ENCODE results near the gene PSMD10.

PSMD10 gene

GRCh38 chrX:108068121-108068520, 23.2 kb downstream of the PSMD10 start:
- TF ChIP-seq CTCF (IDR thresholded peaks at IDR 0.05; ENCODE audit: poor library complexity, severe bottlenecking): no peak
- DNase-seq (ENCODE audit: low spot score) (no peak), ATAC-seq (ENCODE audit: low read depth) (no peak)
- Histone ChIP-seq H3K9me3 (ENCODE audit: severe bottlenecking) (no peaks in the 10 kb centered on the region), H3K4me1 (ENCODE audit: insufficient read depth, poor library complexity, severe bottlenecking) (peaks cover 6% of the 10 kb centered on the region), H3K27me3 (ENCODE audit: insufficient read depth, poor library complexity, severe bottlenecking) (no peaks in the 10 kb centered on the region), H3K27ac (ENCODE audit: poor library complexity, severe bottlenecking) (no peak overlapping the region), H3K36me3 (ENCODE audit: low read depth) (no peaks in the 10 kb centered on the region), H3K4me3 (ENCODE audit: severe bottlenecking) (no peak overlapping the region)

GRCh38 chrX:108064613-108065012, 26.7 kb downstream of the PSMD10 start:
- H3K27ac ChIP-seq (ENCODE audit: poor library complexity, severe bottlenecking): no peak overlapping the region
- no peaks in the 10 kb centered on the region for H3K4me1 ChIP-seq (ENCODE audit: insufficient read depth, poor library complexity, severe bottlenecking)
- no peaks in the 10 kb centered on the region for H3K36me3 ChIP-seq (ENCODE audit: low read depth)
- no peak for DNase-seq (ENCODE audit: low spot score)
- no peaks in the 10 kb centered on the region for H3K27me3 ChIP-seq (ENCODE audit: insufficient read depth, poor library complexity, severe bottlenecking)
- no peak for ATAC-seq (ENCODE audit: low read depth)
- no peaks in the 10 kb centered on the region for H3K9me3 ChIP-seq (ENCODE audit: severe bottlenecking)
- no peak overlapping the region for H3K4me3 ChIP-seq (ENCODE audit: severe bottlenecking)
- no peak for TF ChIP-seq CTCF (IDR thresholded peaks at IDR 0.05; ENCODE audit: poor library complexity, severe bottlenecking)

GRCh38 chrX:108064001-108064400, 27.3 kb downstream of the PSMD10 start:
- H3K36me3 ChIP-seq (ENCODE audit: low read depth): no peaks in the 10 kb centered on the region
- no peaks in the 10 kb centered on the region for H3K27me3 ChIP-seq (ENCODE audit: insufficient read depth, poor library complexity, severe bottlenecking)
- ATAC-seq (ENCODE audit: low read depth) (no peak), DNase-seq (ENCODE audit: low spot score) (no peak)
- no peak for TF ChIP-seq CTCF (IDR thresholded peaks at IDR 0.05; ENCODE audit: poor library complexity, severe bottlenecking)
- H3K27ac ChIP-seq (ENCODE audit: poor library complexity, severe bottlenecking): no peak overlapping the region
- no peak overlapping the region for H3K4me3 ChIP-seq (ENCODE audit: severe bottlenecking)
- H3K4me1 ChIP-seq (ENCODE audit: insufficient read depth, poor library complexity, severe bottlenecking): no peaks in the 10 kb centered on the region
- no peaks in the 10 kb centered on the region for H3K9me3 ChIP-seq (ENCODE audit: severe bottlenecking)

DNA sequence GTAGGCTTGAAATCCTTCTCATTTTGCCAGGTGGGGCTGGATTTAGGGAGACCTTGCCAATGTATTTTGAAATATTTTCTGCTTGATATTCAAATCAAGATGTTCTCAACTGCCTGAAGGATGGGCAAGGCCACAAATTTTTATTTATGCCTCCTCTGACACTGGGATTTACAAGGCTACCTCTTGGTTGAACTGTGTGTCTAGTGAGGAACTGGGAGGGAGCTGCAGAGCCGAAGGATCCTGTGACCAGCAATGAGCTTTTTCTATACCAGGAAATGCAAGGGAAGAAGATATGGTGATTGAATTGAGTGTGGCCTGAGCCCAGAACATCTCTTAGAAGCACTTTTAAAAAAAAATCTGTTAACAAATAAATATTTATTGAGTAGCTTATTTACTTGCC, 31.5 kb downstream of the PSMD10 start:
- no peak overlapping the region for H3K27ac ChIP-seq (ENCODE audit: poor library complexity, severe bottlenecking)
- no peaks in the 10 kb centered on the region for H3K9me3 ChIP-seq (ENCODE audit: severe bottlenecking)
- H3K4me1 ChIP-seq (ENCODE audit: insufficient read depth, poor library complexity, severe bottlenecking): no peaks in the 10 kb centered on the region
- no peak for TF ChIP-seq CTCF (IDR thresholded peaks at IDR 0.05; ENCODE audit: poor library complexity, severe bottlenecking)
- no peaks in the 10 kb centered on the region for H3K36me3 ChIP-seq (ENCODE audit: low read depth)
- no peak for DNase-seq (ENCODE audit: low spot score)
- no peak overlapping the region for H3K4me3 ChIP-seq (ENCODE audit: severe bottlenecking)
- no peak for ATAC-seq (ENCODE audit: low read depth)
- no peaks in the 10 kb centered on the region for H3K27me3 ChIP-seq (ENCODE audit: insufficient read depth, poor library complexity, severe bottlenecking)

DNA sequence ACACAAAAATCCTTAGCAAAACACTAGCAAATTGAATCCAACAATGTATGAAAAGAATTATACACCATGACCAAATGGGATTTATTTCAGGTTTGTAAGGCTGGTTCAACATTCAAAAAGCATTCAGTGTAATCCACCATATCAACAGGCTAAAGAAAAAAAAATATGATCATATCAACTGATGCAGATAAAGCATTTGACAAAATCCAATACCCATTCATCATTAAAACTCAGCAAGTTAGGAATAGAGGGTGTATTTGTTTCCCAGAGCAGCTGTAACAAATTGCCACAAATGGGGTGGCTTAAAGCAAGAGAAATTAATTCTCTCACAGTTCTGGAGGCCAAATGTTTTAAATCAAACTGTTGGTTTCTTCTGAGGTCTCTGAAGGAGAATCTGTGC, 35.8 kb downstream of the PSMD10 start:
- TF ChIP-seq CTCF (IDR thresholded peaks at IDR 0.05; ENCODE audit: poor library complexity, severe bottlenecking): no peak
- Histone ChIP-seq H3K36me3 (ENCODE audit: low read depth) (no peaks in the 10 kb centered on the region), H3K9me3 (ENCODE audit: severe bottlenecking) (no peaks in the 10 kb centered on the region), H3K4me1 (ENCODE audit: insufficient read depth, poor library complexity, severe bottlenecking) (no peaks in the 10 kb centered on the region), H3K27ac (ENCODE audit: poor library complexity, severe bottlenecking) (no peak overlapping the region), H3K4me3 (ENCODE audit: severe bottlenecking) (no peak overlapping the region), H3K27me3 (ENCODE audit: insufficient read depth, poor library complexity, severe bottlenecking) (no peaks in the 10 kb centered on the region)
- ATAC-seq (ENCODE audit: low read depth) (no peak), DNase-seq (ENCODE audit: low spot score) (no peak)
